Tibial nerve (tissue), 4 donors: ENCODE results near the gene SNAPIN. TPM values are rescaled to one million over a fixed set of nuclear protein-coding genes. Genes with fewer than 3 reads are reported as not detected.
"Not testable (repeated sequence)": the region's sequence is repeated elsewhere in the genome, so short reads cannot be mapped to it uniquely, and the experiment has no call there.

Source experiments
- DNase-seq, 2 donors: peaks; one replicate each; pipeline ENCODE4 v3.0.0-alpha.2; 2019; ENCODE audit warnings: low spot score in 2 of 2
- H3K27ac ChIP-seq, 4 donors: fragments of 200-600 bp; sonication (generic) in 3 of 4; one replicate each; pipeline ENCODE4 v1.5.1; 2017 to 2019; ENCODE audit warnings: mild to moderate bottlenecking in 1 of 4
- H3K27me3 ChIP-seq, 2 donors: fragments of 200-600 bp; sonication (generic) in 1 of 2; one replicate each; pipeline versions ENCODE4 v1.5.1 to v1.6.0; 2017 to 2019
- H3K36me3 ChIP-seq, 3 donors: fragments of 200-600 bp; sonication (generic); one replicate each; pipeline ENCODE4 v1.5.1; 2018 to 2019
- H3K4me1 ChIP-seq, 4 donors: fragments of 200-600 bp; sonication (generic) in 3 of 4; one replicate each; pipeline ENCODE4 v1.5.1; 2017 to 2019
- H3K4me3 ChIP-seq, 4 donors: fragments of 200-600 bp; sonication (generic) in 3 of 4; one replicate each; pipeline ENCODE4 v1.5.1; 2017 to 2019; ENCODE audit warnings: mild to moderate bottlenecking in 1 of 4, moderate library complexity in 1 of 4
- H3K9me3 ChIP-seq, 4 donors: fragments of 200-600 bp; sonication (generic) in 3 of 4; one replicate each; pipeline ENCODE4 v1.5.1; 2017 to 2019
- CTCF ChIP-seq, 5 experiments: fragments of 200-600 bp in 3 of 5; fragments of 450-650 bp in 2 of 5; sonication (generic) in 3 of 5; IDR thresholded peaks; one replicate each; pipeline ENCODE4 v1.5.1; 2016 to 2019; ENCODE audit warnings: antibody characterized with exemption in 5 of 5, mild to moderate bottlenecking in 3 of 5, moderate library complexity in 2 of 5
- EP300 ChIP-seq, 2 donors: sonication (generic); formaldehyde crosslinking; IDR thresholded peaks; one replicate each; pipeline ENCODE4 v1.6.1; 2017; ENCODE audit warnings: antibody characterized with exemption in 2 of 2, mild to moderate bottlenecking in 1 of 2
- POLR2A ChIP-seq, 2 donors: fragments of 450-650 bp; IDR thresholded peaks; one replicate each; pipeline ENCODE4 v1.6.1; 2017; ENCODE audit warnings: antibody characterized with exemption in 2 of 2, mild to moderate bottlenecking in 2 of 2, moderate library complexity in 2 of 2
- WGBS, 2 donors: methylation state at CpG; one replicate each; pipeline ENCODE4 v1.1.5; 2018; 5-methylcytosine and 5-hydroxymethylcytosine counted together
- total RNA-seq, 4 donors: library from RNA; depleted of rRNA; stranded (reverse); fragments of >200 nt; gene quantifications; one replicate each; pipeline ENCODE4 v1.1.0, GENCODE V29; 2016

SNAPIN gene
- total RNA-seq, 4 donors from 2014 or later, result 34.1 to 59.9 (median 43.7) TPM

- Histone ChIP-seq H3K9me3 (no peaks in the 10 kb centered on the region), H3K4me1 (peaks cover 0 to 57% (median 23%) of the 10 kb centered on the region in 4 donors), H3K27ac (peak overlapping the region in 1 of 4 donors; percentile 18), H3K27me3 (no peaks in the 10 kb centered on the region), H3K36me3 (peaks cover 0 to 61% (median 20%) of the 10 kb centered on the region in 3 donors), H3K4me3 (no peak overlapping the region)
- no peak for DNase-seq
- TF ChIP-seq CTCF (IDR thresholded peaks at IDR 0.05) (no peak), EP300 (IDR thresholded peaks at IDR 0.05) (no peak), POLR2A (IDR thresholded peaks at IDR 0.05) (no peak)
- 76 to 89% methylated on average over 9 of the region's 9 CpGs for WGBS, 2 donors
These were observed 22.2 kb upstream of the SNAPIN start for GRCh38 chr1:153636312-153636711.

- Histone ChIP-seq H3K27me3 (no peaks in the 10 kb centered on the region), H3K27ac (no peak overlapping the region), H3K4me3 (no peak overlapping the region), H3K9me3 (no peaks in the 10 kb centered on the region), H3K36me3 (peaks cover 0 to 81% (median 32%) of the 10 kb centered on the region in 3 donors), H3K4me1 (peaks cover 0 to 64% (median 20%) of the 10 kb centered on the region in 4 donors)
- no peak for DNase-seq
- 82 to 88% methylated on average over 6 of the region's 6 CpGs for WGBS, 2 donors
- TF ChIP-seq CTCF (IDR thresholded peaks at IDR 0.05) (no peak), POLR2A (IDR thresholded peaks at IDR 0.05) (no peak), EP300 (IDR thresholded peaks at IDR 0.05) (no peak)
These were observed 20.2 kb upstream of the SNAPIN start for GRCh38 chr1:153638261-153638660.

- TF ChIP-seq CTCF (IDR thresholded peaks at IDR 0.05) (no peak), POLR2A (IDR thresholded peaks at IDR 0.05) (no peak), EP300 (IDR thresholded peaks at IDR 0.05) (no peak)
- DNase-seq, result no peak
- Histone ChIP-seq H3K27me3 (no peaks in the 10 kb centered on the region), H3K9me3 (no peaks in the 10 kb centered on the region), H3K4me3 (no peak overlapping the region), H3K36me3 (peaks cover 0 to 91% (median 32%) of the 10 kb centered on the region in 3 donors), H3K4me1 (peaks cover 0 to 69% (median 19%) of the 10 kb centered on the region in 4 donors), H3K27ac (no peak overlapping the region)
- whole genome bisulfite sequencing, 2 donors, result 77 to 87% methylated on average over 3 of the region's 3 CpGs
These were observed 19.2 kb upstream of the SNAPIN start for GRCh38 chr1:153639280-153639679.

- H3K27me3 ChIP-seq, H3K9me3 ChIP-seq, H3K27ac ChIP-seq, H3K4me3 ChIP-seq, DNase-seq: not testable (repeated sequence)
- peaks cover 0 to 100% (median 32%) of the 10 kb centered on the region in 3 donors for H3K36me3 ChIP-seq
- 93 to 98% methylated on average over 4 to 5 of the region's 5 CpGs for WGBS, 2 donors
- peaks cover 0 to 72% (median 14%) of the 10 kb centered on the region in 4 donors for H3K4me1 ChIP-seq
These were observed 18.3 kb upstream of the SNAPIN start for GRCh38 chr1:153640213-153640612.

- Histone ChIP-seq H3K27me3 (no peaks in the 10 kb centered on the region), H3K27ac (no peak overlapping the region), H3K36me3 (peaks cover 0 to 100% (median 32%) of the 10 kb centered on the region in 3 donors), H3K9me3 (no peaks in the 10 kb centered on the region), H3K4me1 (peaks cover 0 to 66% (median 8%) of the 10 kb centered on the region in 4 donors), H3K4me3 (no peak overlapping the region)
- 63 to 73% methylated on average over 6 of the region's 6 CpGs for WGBS, 2 donors
- no peak for DNase-seq
- TF ChIP-seq CTCF (IDR thresholded peaks at IDR 0.05) (no peak), POLR2A (IDR thresholded peaks at IDR 0.05) (no peak), EP300 (IDR thresholded peaks at IDR 0.05) (no peak)
These were observed 17.6 kb upstream of the SNAPIN start for GRCh38 chr1:153640861-153641260.

- H3K4me1 ChIP-seq, result peaks cover 0 to 63% (median 0%) of the 10 kb centered on the region in 4 donors
These were observed 16.3 kb upstream of the SNAPIN start for GRCh38 chr1:153642161-153642560.

More at GRCh38 chr1:153642161-153642560, 16.3 kb upstream of the SNAPIN start:
- no peak for DNase-seq
- no peak overlapping the region for H3K27ac ChIP-seq
- H3K4me3 ChIP-seq, result no peak overlapping the region
- H3K27me3 ChIP-seq, result no peaks in the 10 kb centered on the region
- H3K36me3 ChIP-seq, result peaks cover 0 to 98% (median 31%) of the 10 kb centered on the region in 3 donors
- H3K9me3 ChIP-seq, result no peaks in the 10 kb centered on the region
- 81 to 86% methylated on average over 11 of the region's 11 CpGs for WGBS, 2 donors
- TF ChIP-seq CTCF (IDR thresholded peaks at IDR 0.05) (no peak), POLR2A (IDR thresholded peaks at IDR 0.05) (no peak), EP300 (IDR thresholded peaks at IDR 0.05) (no peak)
